GM12892 (cell line): ENCODE measurements around the gene SSUH2.
"Not testable (repeated sequence)": the region's sequence is repeated elsewhere in the genome, so short reads cannot be mapped to it uniquely, and the experiment has no call there.

Experiments used
- DNase-seq: peaks from one replicate; pipeline ENCODE4 v3.0.0; 2011; ENCODE audit not compliant: insufficient read length
- FAIRE-seq: peaks from 2 replicates; lab custom pipeline; 2011; peaks lifted over from hg19 to GRCh38; lab: Jason Lieb, UNC
- POLR2A ChIP-seq: IDR thresholded peaks from 2 replicates; pipeline ENCODE4 v1.6.1; 2011; ENCODE audit warnings: low read depth, low read length, control low read depth
- POLR2AphosphoS5 ChIP-seq: IDR thresholded peaks from 2 replicates; pipeline ENCODE4 v1.6.1; 2011; ENCODE audit warnings: low read depth, low read length, control low read depth
- TAF1 ChIP-seq: IDR thresholded peaks from 2 replicates; pipeline ENCODE4 v1.6.1; 2011; ENCODE audit warnings: low read depth, mild to moderate bottlenecking, control low read depth, low read length, borderline replicate concordance

Gene SSUH2

GRCh38 chr3:8667463-8668091, 23.0 kb upstream of the SSUH2 start:
- no peak for DNase-seq
- TF ChIP-seq TAF1, result no peak
- TF ChIP-seq POLR2A, result no peak
- TF ChIP-seq POLR2AphosphoS5, result no peak
- FAIRE-seq, result no peak

DNA sequence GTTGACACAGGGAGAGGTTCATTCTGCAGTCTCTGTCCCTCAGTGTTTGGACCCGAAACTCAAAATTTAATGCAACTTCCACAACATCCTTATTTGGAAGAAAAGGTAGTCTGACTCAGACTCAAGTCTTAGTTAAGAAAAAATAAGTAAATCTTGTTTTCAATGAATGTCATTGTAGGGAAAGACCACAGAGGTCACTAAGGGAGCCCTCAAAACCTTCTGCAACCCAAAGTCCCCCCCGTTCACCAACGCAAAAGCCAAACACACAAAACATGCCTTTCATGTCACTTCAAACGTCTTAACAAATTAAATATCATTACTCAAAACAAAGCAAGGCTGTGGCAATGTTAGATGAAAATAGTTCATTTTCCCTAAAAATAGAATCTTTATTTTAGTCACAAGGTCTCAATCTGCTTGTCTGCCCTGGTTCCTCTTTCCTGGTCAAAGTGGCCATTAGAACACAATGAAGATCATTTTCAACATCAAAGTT, 20.9 kb upstream of the SSUH2 start:
- FAIRE-seq, result no peak
- TF ChIP-seq POLR2AphosphoS5 (no peak), TAF1 (no peak), POLR2A (no peak)
- DNase-seq, result no peak

- DNase-seq (peak; percentile 34), FAIRE-seq (no peak)
- no peak for TF ChIP-seq POLR2AphosphoS5
- no peak for TF ChIP-seq POLR2A
- no peak for TF ChIP-seq TAF1
These were observed 18.8 kb upstream of the SSUH2 start for GRCh38 chr3:8663177-8664061.

- FAIRE-seq (no peak), DNase-seq (no peak)
- TF ChIP-seq POLR2A (no peak), TAF1 (no peak), POLR2AphosphoS5 (no peak)
These were observed 18.0 kb upstream of the SSUH2 start for GRCh38 chr3:8662594-8662993.

- no peak for FAIRE-seq
- TF ChIP-seq POLR2AphosphoS5, result no peak
- no peak for TF ChIP-seq POLR2A
- no peak for TF ChIP-seq TAF1
- DNase-seq, result no peak
These were observed 15.8 kb upstream of the SSUH2 start for GRCh38 chr3:8660175-8661118.

- TF ChIP-seq POLR2AphosphoS5, result no peak
- TF ChIP-seq POLR2A, result no peak
- no peak for TF ChIP-seq TAF1
- DNase-seq (no peak), FAIRE-seq (no peak)
These were observed 14.6 kb upstream of the SSUH2 start for GRCh38 chr3:8659242-8659641.

DNA sequence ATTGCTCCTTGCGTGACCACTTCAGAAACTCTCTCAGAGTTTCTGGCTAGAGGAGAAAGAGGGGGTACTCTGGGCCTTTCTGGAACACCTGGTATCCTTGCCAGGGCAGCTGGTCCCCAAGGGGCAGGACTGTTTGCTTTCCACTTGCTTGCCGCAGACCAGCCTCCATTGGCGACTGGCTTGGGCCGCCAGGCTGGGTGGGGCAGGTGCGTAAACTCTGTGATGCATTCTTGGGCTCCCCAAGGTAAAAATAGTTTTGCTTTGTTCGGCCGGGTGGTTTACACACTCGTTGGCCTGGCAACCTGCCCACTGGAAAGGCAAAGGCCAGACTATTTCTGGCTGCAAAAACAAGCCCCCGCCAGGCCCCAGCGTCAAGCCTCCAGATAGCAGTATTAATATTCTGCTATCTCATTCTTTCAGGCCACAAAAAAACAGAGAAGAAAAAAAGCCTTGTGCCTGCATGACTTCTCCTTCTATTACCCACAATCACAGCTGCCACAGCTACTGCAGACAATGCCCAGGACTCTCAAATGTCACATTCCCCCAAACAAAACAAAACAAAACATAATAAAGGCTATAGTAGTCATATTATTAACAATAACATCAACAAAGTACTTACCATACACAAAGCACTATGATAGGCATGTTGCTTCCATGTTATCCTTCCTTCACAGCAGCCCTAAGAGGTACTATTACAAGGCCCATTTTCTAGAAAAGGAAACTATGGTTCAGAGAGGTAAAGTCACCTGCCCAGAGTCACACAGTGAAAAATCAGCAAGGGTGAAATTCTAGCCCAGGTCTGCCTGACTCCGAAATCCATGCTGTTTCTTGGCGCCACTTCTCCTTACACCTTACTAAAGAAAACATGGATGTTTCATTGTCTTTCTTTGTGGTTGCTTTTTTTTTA, 14.0 kb upstream of the SSUH2 start:
- TF ChIP-seq TAF1 (no peak), POLR2A (no peak), POLR2AphosphoS5 (no peak)
- DNase-seq, result no peak

DNA sequence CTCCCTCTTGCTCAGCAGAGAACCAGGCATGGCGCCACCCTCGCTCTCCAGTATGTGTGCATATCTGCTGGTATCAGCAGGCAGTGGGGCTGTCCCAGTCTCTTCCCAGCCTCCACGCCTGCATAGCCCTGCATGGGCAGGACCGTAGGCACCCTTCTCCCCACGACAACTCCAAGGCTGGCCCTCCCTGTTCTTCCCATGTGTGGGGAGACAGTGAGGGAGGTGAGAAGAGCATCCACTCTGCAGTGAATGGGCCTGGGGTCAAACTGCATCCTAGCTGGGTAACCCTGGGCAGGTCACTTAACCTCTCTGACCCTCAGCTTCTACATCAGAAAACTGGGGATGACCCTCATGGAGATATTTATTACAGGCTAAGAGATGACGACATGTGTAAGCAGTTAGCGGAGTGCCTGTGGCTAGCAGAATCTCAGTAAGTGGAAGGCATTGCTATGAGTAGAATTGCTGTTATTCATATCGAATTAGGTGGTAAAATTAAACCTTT, 13.3 kb upstream of the SSUH2 start:
- TF ChIP-seq POLR2AphosphoS5, result no peak
- TF ChIP-seq POLR2A, result no peak
- TF ChIP-seq TAF1, result no peak
- FAIRE-seq (no peak), DNase-seq (no peak)

More for the DNA sequence above, 14.0 kb upstream of the SSUH2 start:
- no peak for FAIRE-seq

GRCh38 chr3:8656240-8656639, 11.6 kb upstream of the SSUH2 start:
- FAIRE-seq (no peak), DNase-seq (no peak)
- TF ChIP-seq POLR2AphosphoS5 (no peak), POLR2A (no peak), TAF1 (no peak)

GRCh38 chr3:8655387-8655835, 10.8 kb upstream of the SSUH2 start:
- TF ChIP-seq TAF1 (no peak), POLR2AphosphoS5 (no peak), POLR2A (no peak)
- DNase-seq, result no peak
- no peak for FAIRE-seq

DNA sequence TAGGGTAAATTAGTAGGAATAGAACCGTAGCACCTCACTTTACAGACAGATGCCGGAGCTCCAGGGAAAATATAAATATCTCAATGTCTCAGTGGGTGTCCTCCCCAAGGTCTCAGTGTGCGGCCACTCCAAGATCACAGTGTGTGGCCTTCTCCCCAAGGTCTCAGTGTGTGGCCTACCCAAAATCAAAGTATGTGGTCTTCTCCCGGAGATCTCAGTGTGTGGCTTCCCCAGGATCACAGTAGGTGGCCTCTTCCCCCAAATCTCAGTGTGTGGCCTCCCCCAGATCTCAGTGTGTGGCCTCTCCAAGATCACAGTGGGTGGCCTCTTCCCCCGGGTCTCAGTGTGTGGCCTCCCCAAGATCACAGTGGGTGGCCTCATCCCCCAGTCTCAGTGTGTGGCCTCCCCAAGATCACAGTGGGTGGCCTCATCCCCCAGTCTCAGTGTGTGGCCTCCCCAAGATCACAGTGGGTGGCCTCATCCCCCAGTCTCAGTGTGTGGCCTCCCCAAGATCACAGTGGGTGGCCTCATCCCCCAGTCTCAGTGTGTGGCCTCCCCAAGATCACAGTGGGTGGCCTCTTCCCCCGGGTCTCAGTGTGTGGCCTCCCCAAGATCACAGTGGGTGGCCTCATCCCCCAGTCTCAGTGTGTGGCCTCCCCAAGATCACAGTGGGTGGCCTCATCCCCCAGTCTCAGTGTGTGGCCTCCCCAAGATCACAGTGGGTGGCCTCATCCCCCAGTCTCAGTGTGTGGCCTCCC, 10.2 kb upstream of the SSUH2 start:
- not testable (repeated sequence) for DNase-seq, FAIRE-seq
